GM21447 (cell line): ENCODE results near the gene ANKRD40.

Source experiments
- ATAC-seq: cut with Tn5 transposase; IDR thresholded peaks from one replicate; pipeline ENCODE4 v1.9.1; 2021; ENCODE audit not compliant: unreplicated experiment

Gene ANKRD40

GRCh38 chr17:50672071-50672470 is 35.6 kb downstream of the ANKRD40 start:
- ATAC-seq: no peak

DNA sequence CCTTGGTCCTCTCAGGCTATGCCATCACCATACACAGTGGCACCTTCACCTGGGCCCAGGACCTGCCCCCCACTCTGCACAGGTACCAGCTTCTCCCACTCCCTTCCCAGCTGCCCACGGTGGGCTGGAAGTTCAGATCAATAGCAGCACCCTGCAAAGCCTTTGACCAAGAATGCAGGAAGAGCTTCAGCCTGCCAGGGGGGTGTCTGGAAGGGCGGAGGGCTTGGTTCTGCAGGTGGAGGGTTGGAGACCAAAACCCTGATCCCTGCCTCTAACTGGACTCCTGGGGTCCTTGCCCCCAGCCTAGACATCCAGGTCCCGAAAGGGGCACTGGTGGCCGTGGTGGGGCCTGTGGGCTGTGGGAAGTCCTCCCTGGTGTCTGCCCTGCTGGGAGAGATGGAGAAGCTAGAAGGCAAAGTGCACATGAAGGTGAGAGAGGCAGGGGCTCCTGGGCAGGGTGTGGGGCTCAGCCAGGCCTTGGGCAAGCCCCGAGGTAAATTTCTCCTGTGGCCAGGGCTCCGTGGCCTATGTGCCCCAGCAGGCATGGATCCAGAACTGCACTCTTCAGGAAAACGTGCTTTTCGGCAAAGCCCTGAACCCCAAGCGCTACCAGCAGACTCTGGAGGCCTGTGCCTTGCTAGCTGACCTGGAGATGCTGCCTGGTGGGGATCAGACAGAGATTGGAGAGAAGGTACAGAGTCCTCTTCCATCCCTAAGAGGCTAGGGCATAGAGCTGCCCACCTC is 38.7 kb downstream of the ANKRD40 start:
- no peak for ATAC-seq

DNA sequence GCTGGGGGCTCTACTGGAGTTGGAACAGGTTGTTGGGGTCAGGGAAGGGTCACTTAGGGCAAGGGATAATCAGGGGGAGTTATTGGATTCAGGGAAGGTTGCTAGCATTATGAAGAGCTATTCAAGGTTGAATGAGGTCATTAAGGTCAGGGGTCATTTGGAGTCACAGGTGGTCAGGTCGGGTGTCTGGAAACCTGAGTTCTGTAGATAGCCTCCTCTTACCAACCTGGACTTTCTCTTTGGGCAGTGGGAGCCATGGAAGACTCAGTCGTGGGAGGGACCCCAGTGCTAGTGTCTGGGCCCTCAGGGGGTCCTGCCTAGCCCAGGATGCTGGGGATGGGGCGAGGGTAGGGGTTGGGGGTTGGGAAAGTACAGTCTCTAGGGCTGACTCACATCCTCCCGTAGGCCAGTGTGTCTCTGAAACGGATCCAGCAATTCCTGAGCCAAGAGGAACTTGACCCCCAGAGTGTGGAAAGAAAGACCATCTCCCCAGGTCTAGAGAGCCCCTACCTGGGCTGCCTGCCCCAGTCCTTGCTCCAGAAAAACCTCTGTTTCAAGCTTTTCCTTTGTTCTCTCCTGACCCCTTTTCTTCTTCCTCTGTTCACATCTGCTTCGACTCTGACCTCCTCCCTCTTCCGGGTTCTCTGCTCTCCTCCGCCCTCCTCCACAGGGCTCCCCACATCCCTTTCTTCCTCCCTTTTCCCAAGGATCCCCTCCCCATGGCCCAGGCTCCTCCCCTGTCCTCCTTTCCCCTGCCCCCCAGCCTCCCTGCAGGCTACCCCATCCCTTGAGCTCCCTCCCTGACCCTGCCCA is 39.5 kb downstream of the ANKRD40 start:
- ATAC-seq: no peak

GRCh38 chr17:50667259-50668024 is 40.3 kb downstream of the ANKRD40 start:
- ATAC-seq: no peak

GRCh38 chr17:50666316-50666715 is 41.4 kb downstream of the ANKRD40 start:
- no peak for ATAC-seq

DNA sequence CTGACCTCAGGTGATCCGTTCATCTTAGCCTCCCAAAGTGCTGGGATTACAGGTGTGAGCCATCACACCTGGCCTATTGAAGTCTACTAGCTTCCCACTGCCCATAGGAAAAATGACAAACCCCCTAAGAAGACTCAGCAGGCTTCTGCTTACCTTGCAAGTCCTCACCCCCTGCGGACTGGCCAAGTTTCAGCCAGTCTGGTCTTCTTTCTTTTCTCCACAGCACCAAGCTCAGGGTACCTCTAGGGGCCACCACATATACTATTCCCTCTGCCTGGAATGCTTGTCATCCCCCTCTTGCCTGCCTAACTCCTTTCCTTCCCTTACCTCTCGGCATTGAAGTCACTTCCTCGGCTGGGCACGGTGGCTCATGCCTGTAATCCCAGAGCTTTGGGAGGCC is 41.9 kb downstream of the ANKRD40 start:
- no peak for ATAC-seq

DNA sequence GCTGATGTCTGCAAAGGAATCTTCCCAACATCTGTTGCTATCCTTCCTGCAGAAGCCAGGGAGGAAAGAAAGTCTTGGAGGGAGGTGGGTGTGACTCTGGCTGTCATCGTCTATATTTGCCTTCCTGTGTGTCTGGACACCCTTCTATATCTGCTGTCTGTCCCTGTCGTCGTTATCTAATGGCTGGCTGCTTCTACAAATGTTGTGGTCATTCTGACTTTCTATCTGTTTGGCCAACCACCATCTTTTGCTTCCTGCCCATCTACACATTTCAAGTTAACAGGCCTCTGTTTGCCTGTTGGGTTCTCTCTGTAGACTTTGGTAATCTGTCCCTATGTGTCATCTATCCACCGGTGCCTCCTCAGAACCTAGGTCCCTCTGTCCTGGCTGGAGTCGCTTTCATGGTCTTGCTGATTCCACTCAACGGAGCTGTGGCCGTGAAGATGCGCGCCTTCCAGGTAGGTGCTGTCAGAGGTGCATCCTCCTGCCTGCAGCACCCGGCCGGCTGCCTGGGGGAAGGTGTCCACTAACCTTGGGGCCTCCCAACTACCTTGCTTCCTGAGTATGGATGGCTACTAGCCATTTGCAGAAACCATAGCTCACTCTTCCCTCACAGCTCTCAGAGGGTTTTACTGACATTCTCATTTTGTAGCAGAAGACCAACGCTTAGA is 42.8 kb downstream of the ANKRD40 start:
- ATAC-seq: no peak

- ATAC-seq: no peak
These were observed 43.8 kb downstream of the ANKRD40 start for GRCh38 chr17:50663812-50664374.

- ATAC-seq: no peak
These were observed 45.0 kb downstream of the ANKRD40 start for GRCh38 chr17:50662632-50663225.

- no peak for ATAC-seq
These were observed 45.8 kb downstream of the ANKRD40 start for GRCh38 chr17:50661795-50662391.

DNA sequence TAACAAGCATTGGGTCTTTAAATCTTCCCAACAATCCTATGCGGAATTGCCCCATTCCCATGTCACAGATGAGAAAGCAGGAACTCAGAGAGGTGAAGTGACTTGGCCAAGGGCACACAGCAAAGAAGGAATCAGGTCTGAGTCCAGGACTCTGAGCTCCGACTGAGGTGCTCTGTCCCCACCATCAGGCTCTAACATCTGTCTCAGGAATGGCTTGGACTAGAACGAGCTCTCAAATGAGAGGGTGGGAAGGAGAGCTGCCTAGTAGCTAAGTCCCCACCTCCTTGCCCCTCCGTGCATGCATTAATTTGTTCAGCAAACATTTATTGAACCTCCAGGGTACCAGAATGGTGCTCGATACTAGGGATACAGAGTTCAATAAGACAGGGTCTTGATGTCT is 46.4 kb downstream of the ANKRD40 start:
- ATAC-seq: no peak

DNA sequence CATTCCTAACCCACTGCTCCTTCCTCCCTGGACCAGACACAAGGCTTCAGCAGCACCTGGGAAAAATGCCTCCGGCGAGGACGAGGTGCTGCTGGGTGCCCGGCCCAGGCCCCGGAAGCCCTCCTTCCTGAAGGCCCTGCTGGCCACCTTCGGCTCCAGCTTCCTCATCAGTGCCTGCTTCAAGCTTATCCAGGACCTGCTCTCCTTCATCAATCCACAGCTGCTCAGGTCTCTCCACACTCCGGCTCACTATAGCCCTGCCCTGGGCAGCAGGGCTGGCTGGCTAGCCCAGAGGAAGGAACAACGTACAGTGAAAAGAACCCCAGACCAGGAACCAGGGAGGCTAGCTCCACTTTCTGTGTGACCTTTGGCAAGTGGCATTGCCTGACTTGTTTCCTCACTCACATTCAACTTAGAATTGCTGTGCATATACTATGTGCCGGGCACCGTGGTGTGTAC is 46.8 kb downstream of the ANKRD40 start:
- ATAC-seq: no peak

DNA sequence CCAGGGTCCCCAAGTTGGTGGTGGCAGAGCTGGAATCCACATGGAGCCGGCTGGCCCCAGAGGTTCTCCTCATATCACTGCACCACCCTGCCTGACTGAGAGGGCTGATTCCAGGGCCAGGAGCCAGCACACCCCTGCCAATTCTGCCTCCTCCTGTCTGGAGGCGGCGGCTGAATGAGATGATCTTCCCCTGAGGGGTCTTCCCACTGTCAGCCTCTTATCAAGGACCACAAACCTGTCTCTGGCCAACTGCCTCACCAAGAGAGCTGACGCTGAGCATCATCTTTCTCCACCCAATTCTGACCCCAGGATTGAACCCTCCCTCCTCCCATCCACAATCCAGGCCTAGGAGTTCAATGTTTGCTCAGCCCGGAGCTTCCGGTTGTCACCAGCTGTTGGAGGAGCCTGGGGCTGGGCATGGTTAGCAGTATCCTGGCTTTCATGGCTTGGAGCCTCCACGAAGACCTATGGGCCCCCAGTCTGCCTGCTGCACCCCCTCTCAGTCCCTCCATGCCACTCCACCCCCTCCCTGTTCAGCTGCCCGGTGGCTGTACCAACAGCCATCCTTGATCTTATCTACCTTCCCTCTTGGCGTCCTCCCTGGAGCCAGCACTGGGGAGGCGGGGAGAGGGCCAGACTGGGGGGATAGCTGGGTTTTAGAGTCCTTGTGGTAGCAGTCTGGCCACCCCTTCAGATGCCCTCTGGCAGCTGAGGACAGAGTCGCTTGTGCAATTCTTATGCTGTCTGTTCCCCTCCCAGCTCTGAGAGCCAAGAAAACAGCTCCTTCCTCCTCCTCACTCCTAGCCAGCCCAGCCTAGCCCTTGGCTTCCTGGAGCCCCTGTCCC is 47.5 kb downstream of the ANKRD40 start:
- ATAC-seq: no peak

GRCh38 chr17:50659179-50659578 is 48.5 kb downstream of the ANKRD40 start:
- ATAC-seq: no peak

- ATAC-seq: no peak
These were observed 49.1 kb downstream of the ANKRD40 start for GRCh38 chr17:50658616-50659015.

DNA sequence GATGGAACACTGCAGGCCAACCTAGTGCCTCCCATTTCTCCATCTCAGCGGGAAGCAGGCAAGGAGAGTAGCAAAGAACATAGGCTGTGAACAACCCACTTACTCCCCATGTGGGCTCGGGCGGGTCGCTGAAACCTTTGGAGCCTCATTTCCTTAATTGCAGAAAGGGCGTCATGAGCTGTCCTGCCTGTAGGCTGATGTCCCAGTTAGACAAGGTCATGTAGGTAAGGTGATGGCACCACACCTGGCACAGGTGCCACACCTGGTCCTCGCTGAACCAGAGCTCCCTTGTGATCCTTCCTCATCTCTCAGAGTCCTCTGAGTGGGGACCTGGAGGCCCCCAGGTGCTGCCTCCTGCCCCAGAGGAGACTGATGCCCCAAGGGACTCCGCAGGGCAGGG is 50.1 kb downstream of the ANKRD40 start:
- no peak for ATAC-seq

- no peak for ATAC-seq
These were observed 50.7 kb downstream of the ANKRD40 start for GRCh38 chr17:50657054-50657453.

- no peak for ATAC-seq
These were observed 51.2 kb downstream of the ANKRD40 start for GRCh38 chr17:50656509-50656908.

DNA sequence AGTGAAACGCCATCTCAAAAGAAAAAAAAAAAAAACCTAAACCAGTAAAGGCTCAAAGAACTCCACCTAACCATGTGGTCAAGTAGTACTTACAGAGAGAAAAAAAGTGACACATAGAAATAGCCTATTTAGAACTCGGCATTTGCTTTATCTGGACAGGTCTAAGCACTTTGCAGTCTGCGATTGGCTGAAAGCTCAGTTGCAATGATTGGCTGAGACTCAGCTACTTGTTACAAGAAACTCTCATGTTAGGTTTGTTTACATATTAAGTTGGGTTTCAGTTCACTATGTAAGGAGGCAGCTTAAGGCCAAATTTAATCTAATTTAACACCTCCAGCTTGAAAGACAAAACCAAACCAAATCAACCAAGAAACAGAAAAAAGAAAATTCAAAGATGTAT is 54.0 kb downstream of the ANKRD40 start:
- no peak for ATAC-seq
